Measurements from ENCODE around the gene AGBL1.

Gene AGBL1

DNA sequence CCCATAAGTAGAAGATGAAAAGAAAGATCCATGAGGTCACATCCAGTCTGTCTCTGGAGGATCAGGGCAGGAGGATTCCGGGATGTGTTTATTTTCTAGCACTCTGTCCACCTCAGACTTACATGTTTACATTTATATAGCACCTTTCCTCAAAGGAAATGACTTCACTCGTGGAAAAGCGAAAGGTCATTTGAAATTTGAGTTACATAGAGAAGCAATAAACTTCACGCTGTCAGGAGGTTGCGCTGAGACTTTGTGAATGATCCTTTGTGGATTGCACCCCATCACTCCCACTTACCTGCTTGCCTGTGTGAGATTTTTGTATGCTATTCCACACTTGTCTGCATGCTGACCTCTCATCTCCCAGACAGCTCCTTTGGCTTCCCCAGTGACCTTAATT is 540.5 kb downstream of the AGBL1 start:
- no peak for DNase-seq (ENCODE audit: low spot score)
- no peak for TF ChIP-seq CTCF (IDR thresholded peaks at IDR 0.05; ENCODE audit: extremely low read depth, missing control alignments)

DNA sequence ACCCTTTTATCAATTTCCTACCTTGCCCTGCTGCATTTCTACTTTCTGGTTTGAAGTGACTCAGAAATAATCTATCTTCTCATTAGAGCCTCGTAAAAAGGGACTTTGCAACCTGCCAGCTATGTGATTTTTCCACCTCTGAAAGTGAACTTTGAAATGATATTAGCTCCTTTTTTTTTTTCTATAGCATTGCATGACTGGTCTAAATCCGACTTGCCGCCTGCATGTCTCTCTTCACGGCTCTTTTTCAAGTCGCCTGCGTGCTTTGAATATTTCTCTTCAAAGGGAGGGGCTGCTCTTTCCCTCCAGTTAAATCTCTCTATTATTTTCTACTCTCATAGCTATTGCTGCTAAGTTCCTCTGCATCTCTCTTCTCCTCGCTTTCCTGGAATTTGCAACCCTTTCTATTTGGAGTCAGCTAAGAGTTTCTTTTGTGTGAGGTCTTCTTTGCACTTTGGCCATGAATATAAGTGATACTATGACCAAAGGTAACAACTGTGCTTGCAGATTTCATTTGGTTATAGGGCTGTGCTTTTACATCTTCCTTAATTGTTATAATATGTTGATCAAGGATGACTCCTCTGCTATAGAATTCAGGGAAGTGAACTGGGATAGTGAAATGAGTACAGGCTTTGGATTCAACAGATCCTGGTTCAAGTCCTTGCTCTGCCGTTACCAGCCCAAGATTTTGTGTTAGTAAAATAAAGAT is 541.1 kb downstream of the AGBL1 start:
- TF ChIP-seq CTCF (IDR thresholded peaks at IDR 0.05; ENCODE audit: extremely low read depth, missing control alignments), result no peak
- no peak for DNase-seq (ENCODE audit: low spot score)

- TF ChIP-seq CTCF (IDR thresholded peaks at IDR 0.05; ENCODE audit: extremely low read depth, missing control alignments), result no peak
- no peak for DNase-seq (ENCODE audit: low spot score)
Observed at GRCh38 chr15:86623236-86623635, 543.6 kb downstream of the AGBL1 start.

- TF ChIP-seq CTCF (IDR thresholded peaks at IDR 0.05; ENCODE audit: extremely low read depth, missing control alignments), result no peak
- DNase-seq (ENCODE audit: low spot score), result no peak
Observed at GRCh38 chr15:86624261-86625036, 544.8 kb downstream of the AGBL1 start.

DNA sequence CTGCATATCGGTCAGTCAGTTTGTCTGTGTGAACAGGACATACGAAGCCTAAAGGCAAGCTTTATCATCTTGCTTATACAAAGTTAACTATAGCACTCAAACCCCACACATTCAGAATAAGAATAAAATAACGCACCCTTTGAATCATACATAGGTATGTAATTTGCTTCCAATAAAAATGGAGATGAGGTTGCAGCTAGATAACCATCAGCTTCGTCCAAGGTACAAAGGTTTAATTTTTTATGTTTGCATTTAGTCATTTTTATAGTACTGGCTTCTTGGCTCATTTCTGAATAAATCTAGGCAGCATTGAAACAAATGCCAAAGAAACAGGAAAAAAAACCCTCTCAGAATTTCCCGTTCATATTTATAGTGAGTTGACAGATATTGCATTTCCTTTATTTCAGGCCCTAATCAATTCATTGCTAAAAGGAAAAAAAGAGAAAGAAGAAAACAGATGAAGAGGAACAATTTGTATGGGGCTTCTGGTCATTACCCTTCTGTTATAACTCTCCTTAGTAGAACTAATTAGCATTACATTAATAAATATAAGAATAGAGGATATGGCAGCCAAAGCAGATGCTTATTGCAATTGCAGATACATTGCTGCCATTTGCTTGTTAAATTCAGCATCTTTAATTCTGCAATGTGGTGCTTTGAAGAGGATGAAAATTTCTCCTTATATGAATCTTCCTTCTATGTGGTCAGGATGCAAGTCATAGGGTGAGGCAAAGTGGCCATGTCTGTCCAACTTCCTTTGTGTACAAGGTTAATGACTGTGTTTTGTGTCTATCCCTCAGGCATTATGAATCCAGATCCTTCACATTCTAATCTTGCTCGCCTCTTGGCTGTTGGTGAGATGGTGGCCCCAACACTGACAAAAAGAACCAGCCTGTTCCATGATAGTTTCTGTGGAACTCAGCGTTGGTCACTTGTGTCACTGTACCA is 550.0 kb downstream of the AGBL1 start:
- no peak for TF ChIP-seq CTCF (IDR thresholded peaks at IDR 0.05; ENCODE audit: extremely low read depth, missing control alignments)
- no peak for DNase-seq (ENCODE audit: low spot score)

GRCh38 chr15:86630946-86631345 is 551.3 kb downstream of the AGBL1 start:
- DNase-seq (ENCODE audit: low spot score), result no peak
- no peak for TF ChIP-seq CTCF (IDR thresholded peaks at IDR 0.05; ENCODE audit: extremely low read depth, missing control alignments)

Measured in GM20000 (cell line).